HepG2 (cell line): ENCODE data around the gene GPC3. TPM values are rescaled to one million over a fixed set of nuclear protein-coding genes. Genes with fewer than 3 reads are reported as not detected.

ENCODE experiments used
- ATAC-seq: fragments of 200-7000 bp; cut with Tn5 transposase; 3 replicates; pipeline ENCODE4 v1.9.1; 2020; ENCODE audit warnings: mild to moderate bottlenecking, moderate library complexity
- BruUV-seq: library from RNA; stranded (reverse); fragments of 400-500 nt; replicated peaks from 2 replicates; lab custom pipeline; 2021; lab: Mats Ljungman, UMichigan
- CTCF ChIA-PET: fragments of 300-600 bp; formaldehyde crosslinking; extraction: SDS; loops from one replicate; lab custom pipeline; 2021; ENCODE audit warnings: low total read pairs, inconsistent platforms, low intra/inter-chr PET ratio; lab: Yijun Ruan, JAX
- POLR2A ChIA-PET: fragments of 350-600 bp; sonication (Branson Sonifier 250); formaldehyde crosslinking; loops from one replicate; lab custom pipeline; 2020; ENCODE audit warnings: antibody characterized with exemption, inconsistent platforms; lab: Yijun Ruan, JAX
- DNase-seq: peaks from one replicate; pipeline ENCODE4 v3.0.0-alpha.2; 2015; ENCODE audit warnings: low spot score
- FAIRE-seq: peaks from 3 replicates; lab custom pipeline; 2011; peaks lifted over from hg19 to GRCh38; lab: Jason Lieb, UNC
- H2AFZ ChIP-seq: one replicate; pipeline ENCODE4 v1.6.1; 2011; ENCODE audit warnings: low read length, inconsistent platforms
- H3K27ac ChIP-seq: fragments of 300-600 bp; 3 replicates; pipeline ENCODE4 v1.8.0; 2011; ENCODE audit warnings: mixed run types, mild to moderate bottlenecking, mixed read lengths, low read length, inconsistent platforms; ENCODE audit not compliant: insufficient read depth; ENCODE audit errors: extremely low read length
- H3K27me3 ChIP-seq, 2 experiments: fragments of 200-600 bp in 1 of 2; 2 replicates in 1 of 2; 3 replicates in 1 of 2; pipeline versions ENCODE4 v1.6.0 to v1.8.0; 2011; ENCODE audit warnings: low read length in 2 of 2, mild to moderate bottlenecking in 2 of 2, moderate library complexity in 2 of 2, inconsistent platforms in 1 of 2; ENCODE audit not compliant: insufficient read depth in 2 of 2, control insufficient read depth in 1 of 2
- H3K36me3 ChIP-seq, 2 experiments: fragments of 200-600 bp in 1 of 2; replicated peaks in 1 of 2; 2 replicates in 1 of 2; 3 replicates in 1 of 2; pipeline versions ENCODE4 v1.5.1 to v1.8.0; 2011; ENCODE audit warnings: low read length in 2 of 2, inconsistent platforms in 1 of 2; ENCODE audit not compliant: insufficient read depth in 2 of 2, control insufficient read depth in 1 of 2
- H3K4me1 ChIP-seq: 2 replicates; pipeline ENCODE4 v1.5.1; 2012; ENCODE audit warnings: low read length, inconsistent platforms; ENCODE audit not compliant: insufficient read depth
- H3K4me2 ChIP-seq: 2 replicates; pipeline ENCODE4 v1.6.0; 2011; ENCODE audit warnings: low read depth, low read length, inconsistent platforms
- H3K4me3 ChIP-seq, 3 experiments: fragments of 200-600 bp in 1 of 3; sonication (generic), shearing (Covaris generic) in 1 of 3; replicated peaks in 1 of 3; 2 replicates each; pipeline ENCODE4 v1.5.1; 2011 to 2016; ENCODE audit warnings: low read length in 3 of 3, inconsistent platforms in 2 of 3, low read depth in 2 of 3, mild to moderate bottlenecking in 2 of 3, control low read depth in 1 of 3, mixed read lengths in 1 of 3; ENCODE audit not compliant: insufficient read depth in 1 of 3
- H3K79me2 ChIP-seq: one replicate; pipeline ENCODE4 v1.6.1; 2011; ENCODE audit warnings: low read length, inconsistent platforms; ENCODE audit not compliant: insufficient read depth
- H3K9ac ChIP-seq: 2 replicates; pipeline ENCODE4 v1.6.0; 2011; ENCODE audit warnings: mild to moderate bottlenecking, low read depth, low read length, inconsistent platforms; ENCODE audit not compliant: insufficient read depth
- H3K9me3 ChIP-seq: 2 replicates; pipeline ENCODE4 v1.5.1; 2012; ENCODE audit warnings: mild to moderate bottlenecking, low read length
- H4K20me1 ChIP-seq: 2 replicates; pipeline ENCODE4 v1.6.0; 2011; ENCODE audit warnings: inconsistent platforms, mild to moderate bottlenecking, low read length, moderate library complexity; ENCODE audit not compliant: insufficient read depth
- CBX1 ChIP-seq: IDR thresholded peaks from one replicate; pipeline ENCODE4 v1.6.1; 2016; ENCODE audit warnings: antibody characterized with exemption, low read depth
- FOSL2 ChIP-seq: sonication (generic); formaldehyde crosslinking; IDR thresholded peaks from 2 replicates; pipeline ENCODE4 v1.4.0; 2020; ENCODE audit warnings: missing genetic modification reagents
- MBD4 ChIP-seq: IDR thresholded peaks from 2 replicates; pipeline ENCODE4 v1.6.1; 2012; ENCODE audit warnings: low read length, inconsistent platforms, borderline replicate concordance
- MTERF4 ChIP-seq: sonication (generic); formaldehyde crosslinking; IDR thresholded peaks from 2 replicates; pipeline ENCODE4 v1.8.0; 2023; ENCODE audit warnings: mild to moderate bottlenecking, missing genetic modification reagents
- NCOA1 ChIP-seq: sonication (generic); formaldehyde crosslinking; IDR thresholded peaks from 2 replicates; pipeline ENCODE4 v1.9.0; 2021; ENCODE audit warnings: missing genetic modification reagents
- NFKB2 ChIP-seq: sonication (generic); formaldehyde crosslinking; IDR thresholded peaks from 2 replicates; pipeline ENCODE4 v1.4.0; 2020; ENCODE audit warnings: missing genetic modification reagents, borderline replicate concordance
- PAF1 ChIP-seq: IDR thresholded peaks from 2 replicates; pipeline ENCODE4 v1.6.1; 2016; ENCODE audit warnings: missing genetic modification reagents, missing compliant biosample characterization
- POLR2A ChIP-seq, 2 experiments: IDR thresholded peaks; 2 replicates each; pipeline ENCODE4 v1.6.1; 2011; ENCODE audit warnings: low read depth in 2 of 2, low read length in 2 of 2, mild to moderate bottlenecking in 1 of 2, moderate library complexity in 1 of 2; ENCODE audit not compliant: insufficient read depth in 1 of 2
- POLR2AphosphoS5 ChIP-seq: IDR thresholded peaks from 2 replicates; pipeline ENCODE4 v1.6.1; 2012; ENCODE audit warnings: low read depth, low read length
- RBM22 ChIP-seq: fragments of 200-400 bp; formaldehyde crosslinking; optimal IDR thresholded peaks from 2 replicates; pipeline ENCODE3; 2017; ENCODE audit warnings: mild to moderate bottlenecking, low read length, moderate library complexity
- RELA ChIP-seq: sonication (generic); formaldehyde crosslinking; IDR thresholded peaks from 2 replicates; pipeline ENCODE4 v1.4.0; 2020; ENCODE audit warnings: missing genetic modification reagents
- TBX3 ChIP-seq: fragments of 450-650 bp; IDR thresholded peaks from 2 replicates; pipeline ENCODE4 v1.6.1; 2017; ENCODE audit warnings: antibody characterized with exemption, mild to moderate bottlenecking, inconsistent platforms, borderline replicate concordance
- ZBTB43 ChIP-seq: sonication (generic); formaldehyde crosslinking; conservative IDR thresholded peaks from 2 replicates; pipeline ENCODE4 v1.4.0; 2020; ENCODE audit warnings: missing genetic modification reagents
- ZNF674 ChIP-seq: sonication (generic); formaldehyde crosslinking; IDR thresholded peaks from 2 replicates; pipeline ENCODE4 v1.5.0; 2020; ENCODE audit warnings: low read depth, mild to moderate bottlenecking, missing genetic modification reagents
- WGBS: methylation state at CpG from one replicate; pipeline ENCODE4 v1.1.6; 2017; ENCODE audit warnings: low lambda C conversion rate; 5-methylcytosine and 5-hydroxymethylcytosine counted together
- in situ Hi-C: cut with HindIII; loops from 2 replicates; pipeline ENCODE4 v1.10.0; 2017; ENCODE audit warnings: low pct_unique_long_range_greater_than_20kb; ENCODE audit not compliant: extremely low pct_ligation_motif_present
- intact Hi-C: fragments of 100-400 bp; cut with micrococcal nuclease; formaldehyde crosslinking; loops from one replicate; pipeline ENCODE4 v1.10.0; 2022; ENCODE audit not compliant: unreplicated experiment
- polyA plus RNA-seq, 8 experiments: library from polyadenylated mRNA; depleted of rRNA in 3 of 8; stranded (reverse) in 7 of 8; unstranded in 1 of 8; fragments of >200 nt; fragmentation: Illumina TruSeq in 4 of 8; extraction: Trizol in 4 of 8; gene quantifications; 2 replicates each; pipeline versions ENCODE4 v1.2.1 to v1.2.3, GENCODE V29; 2011 to 2016; ENCODE audit warnings: low read depth in 4 of 8, missing spikeins in 1 of 8, mixed read lengths in 1 of 8; ENCODE audit not compliant: insufficient read depth in 1 of 8
- total RNA-seq, 5 experiments: library from RNA; depleted of rRNA; stranded (reverse); fragments of >200 nt; fragmentation: Illumina TruSeq; extraction: Trizol; gene quantifications; 2 replicates each; pipeline ENCODE4 v1.2.3, GENCODE V29; 2016; ENCODE audit warnings: low read depth in 1 of 5

GPC3 gene
- total and polyA plus RNA-seq, 2 of the 13 experiments (the other 11 are each of a cell fraction or from before 2014, with no cell fraction given): 1,799 to 3,263 TPM

GRCh38 chrX:133937022-133937421 is 48.4 kb downstream of the GPC3 start:
- peaks cover 2 to 14% of the 10 kb centered on the region in 2 experiments; a peak in 3 of 5 replicates for H3K36me3 ChIP-seq
- no peak overlapping the region for H3K4me3 ChIP-seq
- ChIA-PET CTCF (no interaction called here), POLR2A (no interaction called here)
- FAIRE-seq: no peak
- H4K20me1 ChIP-seq: peaks cover 72% of the 10 kb centered on the region
- peaks cover 46% of the 10 kb centered on the region for H3K4me1 ChIP-seq
- no peaks in the 10 kb centered on the region for H3K27me3 ChIP-seq
- BruUV-seq: no TSS peak
- peak; percentile 8; the same call in 1 of the 3 replicates for ATAC-seq
- intact Hi-C loops (no loop called here), in situ Hi-C loops (no loop called here)
- peaks cover 84% of the 10 kb centered on the region for H3K79me2 ChIP-seq
- no peak for DNase-seq
- H3K9me3 ChIP-seq: no peaks in the 10 kb centered on the region
- no peak overlapping the region for H2AFZ ChIP-seq
- WGBS: 88% methylated on average over 3 of the region's 3 CpGs
- no peak overlapping the region for H3K9ac ChIP-seq
- TF ChIP-seq FOSL2 (CRISPR knock-in tag) (peak; percentile 43), POLR2AphosphoS5 (peak; percentile 41; the same call in 1 of the 2 replicates), NFKB2 (CRISPR knock-in tag) (no peak), PAF1 (CRISPR knock-in tag) (0 out of 2 replicates have a peak, but pooled peaks have one; percentile 54), POLR2A (IDR thresholded peaks at IDR 0.05; ENCODE audit: insufficient read depth in 1 of 2, low read depth in 2 of 2, low read length in 2 of 2) (peak; percentile 35 to 39; a peak in 2 of 4 replicates), RBM22 (peak; percentile 95), ZBTB43 (no peak)
- no peak overlapping the region for H3K27ac ChIP-seq
- no peak overlapping the region for H3K4me2 ChIP-seq

GRCh38 chrX:133935076-133935475 is 50.3 kb downstream of the GPC3 start:
- Histone ChIP-seq H3K27me3 (no peaks in the 10 kb centered on the region), H3K27ac (no peak overlapping the region), H2AFZ (no peak overlapping the region), H3K4me2 (no peak overlapping the region), H3K4me1 (peaks cover 27% of the 10 kb centered on the region), H3K9ac (no peak overlapping the region), H4K20me1 (peaks cover 71% of the 10 kb centered on the region), H3K4me3 (no peak overlapping the region), H3K9me3 (no peaks in the 10 kb centered on the region), H3K36me3 (peaks cover 1 to 10% of the 10 kb centered on the region in 2 experiments; a peak in 4 of 5 replicates), H3K79me2 (peaks cover 74% of the 10 kb centered on the region)
- TF ChIP-seq NCOA1 (CRISPR knock-in tag) (no peak), MTERF4 (CRISPR knock-in tag) (no peak), POLR2AphosphoS5 (0 out of 2 replicates have a peak, but pooled peaks have one; percentile 14), TBX3 (no peak), RELA (CRISPR knock-in tag) (no peak), MBD4 (no peak), ZNF674 (CRISPR knock-in tag) (no peak), CBX1 (no peak)
- ChIA-PET CTCF (no interaction called here), POLR2A (no interaction called here)
- in situ Hi-C loops: no loop called here
- no peak for FAIRE-seq
- intact Hi-C loops: no loop called here
- 95% methylated on average over 4 of the region's 4 CpGs for WGBS
- no peak for DNase-seq
- TSS peak; percentile 6 for BruUV-seq
- no peak for ATAC-seq
